H9 (cell line): ENCODE measurements around the gene LYSMD2. TPM values are rescaled to one million over a fixed set of nuclear protein-coding genes. Genes with fewer than 3 reads are reported as not detected.

Source experiments
- DNase-seq: peaks from one replicate; pipeline ENCODE4 v3.0.0-alpha.2; 2017
- H2AFZ ChIP-seq: one replicate; pipeline ENCODE4 v1.6.1; 2013; ENCODE audit warnings: mild to moderate bottlenecking, low read length, control low read depth, moderate library complexity
- H2AK5ac ChIP-seq: 2 replicates; pipeline ENCODE4 v1.6.1; 2013; ENCODE audit warnings: low read length, control low read depth, mixed read lengths; ENCODE audit not compliant: insufficient read length
- H2BK120ac ChIP-seq: one replicate; pipeline ENCODE4 v1.6.1; 2013; ENCODE audit warnings: low read depth, mild to moderate bottlenecking, low read length, control low read depth, inconsistent platforms; ENCODE audit not compliant: poor library complexity, severe bottlenecking
- H2BK12ac ChIP-seq: 2 replicates; pipeline ENCODE4 v1.6.1; 2013; ENCODE audit warnings: low read length, control low read depth, mixed read lengths, low read depth; ENCODE audit not compliant: insufficient read length
- H2BK15ac ChIP-seq: 2 replicates; pipeline ENCODE4 v1.6.1; 2013; ENCODE audit warnings: low read depth, low read length, control low read depth
- H2BK20ac ChIP-seq: one replicate; pipeline ENCODE4 v1.6.1; 2013; ENCODE audit warnings: low read depth, mild to moderate bottlenecking, low read length, control low read depth, inconsistent platforms; ENCODE audit not compliant: poor library complexity, severe bottlenecking
- H2BK5ac ChIP-seq: 2 replicates; pipeline ENCODE4 v1.6.1; 2013; ENCODE audit warnings: low read length, control low read depth, mixed read lengths; ENCODE audit not compliant: insufficient read length
- H3K14ac ChIP-seq: 2 replicates; pipeline ENCODE4 v1.6.1; 2013; ENCODE audit warnings: low read length, control low read depth; ENCODE audit not compliant: insufficient read depth
- H3K18ac ChIP-seq: 2 replicates; pipeline ENCODE4 v1.6.1; 2013; ENCODE audit warnings: low read depth, mild to moderate bottlenecking, mixed read lengths, low read length, control low read depth; ENCODE audit not compliant: insufficient read length
- H3K23ac ChIP-seq: 2 replicates; pipeline ENCODE4 v1.6.1; 2013; ENCODE audit warnings: low read length, control low read depth, mixed read lengths, low read depth; ENCODE audit not compliant: insufficient read length
- H3K23me2 ChIP-seq: 2 replicates; pipeline ENCODE4 v1.6.1; 2013; ENCODE audit warnings: low read depth, mild to moderate bottlenecking, mixed read lengths, low read length, control low read depth; ENCODE audit not compliant: insufficient read length, poor library complexity, severe bottlenecking
- H3K27ac ChIP-seq: 2 replicates; pipeline ENCODE4 v1.5.1; 2013; ENCODE audit warnings: low read length, control low read depth, mixed read lengths, low read depth; ENCODE audit not compliant: insufficient read length
- H3K27me3 ChIP-seq: 2 replicates; pipeline ENCODE4 v1.6.1; 2013; ENCODE audit warnings: low read length, control low read depth, inconsistent platforms; ENCODE audit not compliant: insufficient read depth
- H3K4ac ChIP-seq: 2 replicates; pipeline ENCODE4 v1.6.1; 2013; ENCODE audit warnings: low read depth, mild to moderate bottlenecking, control low read depth, inconsistent platforms, low read length, moderate library complexity
- H3K4me1 ChIP-seq: 2 replicates; pipeline ENCODE4 v1.6.1; 2013; ENCODE audit warnings: low read length, control low read depth, inconsistent platforms; ENCODE audit not compliant: insufficient read depth
- H3K4me2 ChIP-seq: 2 replicates; pipeline ENCODE4 v1.6.1; 2013; ENCODE audit warnings: low read length, control low read depth, mixed read lengths; ENCODE audit not compliant: insufficient read length, insufficient read depth
- H3K56ac ChIP-seq: 2 replicates; pipeline ENCODE4 v1.6.1; 2013; ENCODE audit warnings: low read depth, mild to moderate bottlenecking, mixed read lengths, low read length, control low read depth; ENCODE audit not compliant: insufficient read length
- H3K79me1 ChIP-seq: 2 replicates; pipeline ENCODE4 v1.6.1; 2013; ENCODE audit warnings: low read depth, mild to moderate bottlenecking, moderate library complexity, low read length, control low read depth, inconsistent platforms; ENCODE audit not compliant: insufficient read depth, poor library complexity, severe bottlenecking
- H3K79me2 ChIP-seq: 2 replicates; pipeline ENCODE4 v1.6.1; 2013; ENCODE audit warnings: low read length, control low read depth, inconsistent platforms; ENCODE audit not compliant: insufficient read depth
- H3K9ac ChIP-seq: 2 replicates; pipeline ENCODE4 v1.6.1; 2013; ENCODE audit warnings: low read length, control low read depth, mixed read lengths; ENCODE audit not compliant: insufficient read length; ENCODE audit errors: extremely low read depth
- H3K9me3 ChIP-seq: one replicate; pipeline ENCODE4 v1.6.1; 2013; ENCODE audit warnings: low read depth, low read length, inconsistent platforms; ENCODE audit not compliant: control insufficient read depth
- H3T11ph ChIP-seq: one replicate; pipeline ENCODE4 v1.6.1; 2013; ENCODE audit warnings: mild to moderate bottlenecking, low read length, control low read depth, inconsistent platforms
- H4K20me1 ChIP-seq: one replicate; pipeline ENCODE4 v1.6.1; 2013; ENCODE audit not compliant: control insufficient read depth, insufficient read length, insufficient read depth
- H4K5ac ChIP-seq: 2 replicates; pipeline ENCODE4 v1.6.1; 2013; ENCODE audit warnings: low read depth, mild to moderate bottlenecking, mixed read lengths, low read length, control low read depth; ENCODE audit not compliant: insufficient read length
- H4K8ac ChIP-seq: replicated peaks from 2 replicates; pipeline ENCODE4 v1.6.1; 2013; ENCODE audit warnings: low read length, control low read depth, mixed read lengths, low read depth; ENCODE audit not compliant: insufficient read length
- H4K91ac ChIP-seq: 2 replicates; pipeline ENCODE4 v1.6.1; 2013; ENCODE audit warnings: low read depth, mild to moderate bottlenecking, moderate library complexity, mixed read lengths, low read length, control low read depth; ENCODE audit not compliant: insufficient read length
- H3K27ac Mint-ChIP-seq, 3 experiments: 2 replicates in 2 of 3; 3 replicates in 1 of 3; pipeline ENCODE4 v1.8.0; 2020 to 2021; ENCODE audit warnings: mixed read lengths in 3 of 3, mild to moderate bottlenecking in 1 of 3, moderate library complexity in 1 of 3
- H3K27me3 Mint-ChIP-seq: 2 replicates; pipeline ENCODE4 v1.8.0; 2021; ENCODE audit warnings: low read depth, mild to moderate bottlenecking, moderate library complexity, mixed read lengths
- H3K36me3 Mint-ChIP-seq, 3 experiments: 2 replicates in 2 of 3; 3 replicates in 1 of 3; pipeline ENCODE4 v1.8.0; 2020 to 2021; ENCODE audit warnings: low read depth in 3 of 3, mixed read lengths in 3 of 3; ENCODE audit not compliant: insufficient read depth in 1 of 3
- H3K4me1 Mint-ChIP-seq, 2 experiments: 2 replicates each; pipeline ENCODE4 v1.8.0; 2020; ENCODE audit warnings: mixed read lengths in 2 of 2
- H3K4me3 Mint-ChIP-seq, 2 experiments: 2 replicates in 1 of 2; 3 replicates in 1 of 2; pipeline ENCODE4 v1.8.0; 2020 to 2021; ENCODE audit warnings: mild to moderate bottlenecking in 2 of 2, mixed read lengths in 2 of 2, moderate library complexity in 1 of 2
- H3K9me3 Mint-ChIP-seq, 2 experiments: 2 replicates in 1 of 2; 3 replicates in 1 of 2; pipeline ENCODE4 v1.8.0; 2020; ENCODE audit warnings: mild to moderate bottlenecking in 2 of 2, mixed read lengths in 2 of 2, moderate library complexity in 1 of 2
- CTCF ChIP-seq: fragments of 200-600 bp; sonication (generic); conservative IDR thresholded peaks from 3 replicates; pipeline ENCODE4 v1.8.0; 2021; ENCODE audit warnings: antibody characterized with exemption, mild to moderate bottlenecking
- WGBS: extraction: QIAGEN DNeasy Blood & Tissue Kit; methylation state at CpG from one replicate; pipeline ENCODE4 v1.1.7; 2013; ENCODE audit warnings: missing lambda C conversion rate, low lambda C conversion rate, mixed read lengths; ENCODE audit not compliant: insufficient read length; ENCODE audit errors: extremely low coverage; 5-methylcytosine and 5-hydroxymethylcytosine counted together
- total RNA-seq: library from RNA; stranded (reverse); gene quantifications from 2 replicates; pipeline ENCODE4 v1.2.1, GENCODE V29; 2021

LYSMD2 gene
- total RNA-seq, 1 experiment from 2014 or later: 3.9 TPM

DNA sequence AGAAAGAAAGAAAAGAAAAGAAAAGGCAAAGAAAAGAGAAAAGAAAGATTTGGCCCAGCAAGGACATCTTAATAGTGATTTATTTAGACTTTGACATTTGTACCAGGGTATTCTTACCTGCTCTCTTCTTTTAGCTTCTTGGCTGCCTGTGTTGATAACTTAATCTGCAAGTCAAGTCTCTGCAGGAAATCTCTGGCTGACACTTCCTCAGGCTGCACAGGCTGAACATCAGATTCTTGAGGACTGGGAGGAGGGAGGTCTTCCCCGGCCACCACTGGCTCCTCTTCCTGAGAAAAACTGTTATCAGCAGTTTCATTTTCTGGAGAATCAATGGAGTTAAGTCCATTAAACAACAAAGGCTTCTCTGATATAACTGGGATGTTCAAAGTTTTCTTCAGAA is 12.8 kb downstream of the LYSMD2 start:
- Histone ChIP-seq H3K79me2 (no peaks in the 10 kb centered on the region), H3T11ph (no peak overlapping the region), H3K27me3 (no peaks in the 10 kb centered on the region), H3K27ac (no peak overlapping the region), H2AFZ (no peak overlapping the region), H4K91ac (no peak overlapping the region), H3K14ac (no peak overlapping the region), H2AK5ac (no peak overlapping the region), H3K4me1 (peaks cover 7% of the 10 kb centered on the region; the same call in 1 of the 2 replicates), H3K9ac (no peak overlapping the region), H4K8ac (no peak overlapping the region), H2BK12ac (no peak overlapping the region), H2BK20ac (no peak overlapping the region), H3K56ac (no peak overlapping the region), H3K18ac (no peak overlapping the region), H3K23ac (no peak overlapping the region), H2BK15ac (no peak overlapping the region), H4K20me1 (no peaks in the 10 kb centered on the region), H3K9me3 (no peaks in the 10 kb centered on the region), H3K4me2 (no peak overlapping the region), H4K5ac (no peak overlapping the region), H2BK120ac (no peak overlapping the region), H3K4ac (no peak overlapping the region), H3K79me1 (no peaks in the 10 kb centered on the region), H3K23me2 (no peaks in the 10 kb centered on the region), H2BK5ac (no peak overlapping the region)
- Mint-ChIP-seq H3K27ac (no peak overlapping the region), H3K36me3 (peaks cover 0 to 5% (median 2%) of the 10 kb centered on the region in 3 experiments; a peak in 4 of 7 replicates), H3K4me1 (peaks cover 27% of the 10 kb centered on the region in 2 experiments), H3K4me3 (no peak overlapping the region), H3K9me3 (no peaks in the 10 kb centered on the region), H3K27me3 (peaks cover 5% of the 10 kb centered on the region; the same call in 1 of the 2 replicates)
- DNase-seq: no peak
- TF ChIP-seq CTCF: no peak
- no CpG with 5 or more reads among the region's 1 CpG for WGBS
